IMR-90 (cell line): ENCODE data around the gene ACOT2. TPM values are rescaled to one million over a fixed set of nuclear protein-coding genes. Genes with fewer than 3 reads are reported as not detected.

Experiments
- ATAC-seq: fragments of 200-7000 bp; cut with Tn5 transposase; 2 replicates; pipeline ENCODE4 v1.9.1; 2020; ENCODE audit warnings: low read depth, mild to moderate bottlenecking, moderate library complexity
- BruUV-seq: library from RNA; stranded (reverse); fragments of 400-500 nt; replicated peaks from 2 replicates; lab custom pipeline; 2021; lab: Mats Ljungman, UMichigan
- CTCF ChIA-PET: fragments of 300-600 bp; formaldehyde crosslinking; extraction: SDS; loops from one replicate; lab custom pipeline; 2021; ENCODE audit warnings: antibody characterized with exemption; lab: Yijun Ruan, JAX
- POLR2A ChIA-PET: fragments of 300-600 bp; sonication (Branson Sonifier 250); formaldehyde crosslinking; loops from one replicate; lab custom pipeline; 2022; ENCODE audit warnings: antibody characterized with exemption; ENCODE audit not compliant: unreplicated experiment; lab: Charles Lee
- DNase-seq: peaks from one replicate; pipeline ENCODE4 v3.0.0; 2013
- H2AFZ ChIP-seq: replicated peaks from 2 replicates; pipeline ENCODE3; 2013; ENCODE audit warnings: low read length, mild to moderate bottlenecking; ENCODE audit not compliant: poor library complexity
- H2AK5ac ChIP-seq: 2 replicates; pipeline ENCODE4 v1.6.1; 2013; ENCODE audit warnings: low read depth, low read length, inconsistent platforms
- H2AK9ac ChIP-seq: replicated peaks from 2 replicates; pipeline ENCODE3; 2013; ENCODE audit warnings: mild to moderate bottlenecking, low read depth, low read length, moderate library complexity; ENCODE audit not compliant: poor library complexity
- H2BK120ac ChIP-seq: 2 replicates; pipeline ENCODE4 v1.6.1; 2013; ENCODE audit warnings: low read depth, low read length, inconsistent platforms
- H2BK15ac ChIP-seq: 3 replicates; pipeline ENCODE4 v1.6.1; 2013; ENCODE audit warnings: low read depth, low read length, inconsistent platforms
- H2BK20ac ChIP-seq: 2 replicates; pipeline ENCODE4 v1.6.1; 2013; ENCODE audit warnings: low read depth, mild to moderate bottlenecking, inconsistent platforms, low read length, moderate library complexity
- H2BK5ac ChIP-seq: 2 replicates; pipeline ENCODE4 v1.6.1; 2013; ENCODE audit warnings: mild to moderate bottlenecking, low read depth, low read length, inconsistent platforms; ENCODE audit not compliant: poor library complexity, severe bottlenecking
- H3K14ac ChIP-seq: replicated peaks from 2 replicates; pipeline ENCODE4 v1.6.1; 2013; ENCODE audit warnings: low read depth, low read length, inconsistent platforms
- H3K18ac ChIP-seq: 2 replicates; pipeline ENCODE4 v1.6.1; 2013; ENCODE audit warnings: low read depth, low read length, control low read depth
- H3K23ac ChIP-seq: 2 replicates; pipeline ENCODE4 v1.6.1; 2013; ENCODE audit warnings: low read depth, low read length, inconsistent platforms
- H3K27ac ChIP-seq: 2 replicates; pipeline ENCODE4 v1.5.1; 2013; ENCODE audit warnings: mild to moderate bottlenecking, control low read depth, low read length; ENCODE audit not compliant: insufficient read depth
- H3K27me3 ChIP-seq: 2 replicates; pipeline ENCODE4 v1.6.1; 2013; ENCODE audit warnings: low read length; ENCODE audit not compliant: control insufficient read depth, insufficient read depth
- H3K36me3 ChIP-seq: 2 replicates; pipeline ENCODE4 v1.6.1; 2013; ENCODE audit warnings: low read length, mixed read lengths; ENCODE audit not compliant: control insufficient read depth, insufficient read depth
- H3K4ac ChIP-seq: 2 replicates; pipeline ENCODE4 v1.6.1; 2013; ENCODE audit warnings: low read depth, low read length, inconsistent platforms
- H3K4me1 ChIP-seq: 2 replicates; pipeline ENCODE4 v1.6.1; 2013; ENCODE audit warnings: low read length, mixed read lengths; ENCODE audit not compliant: control insufficient read depth, insufficient read depth
- H3K4me2 ChIP-seq: 2 replicates; pipeline ENCODE4 v1.6.1; 2013; ENCODE audit warnings: low read depth, mild to moderate bottlenecking, control low read depth, low read length, moderate library complexity
- H3K4me3 ChIP-seq: 2 replicates; pipeline ENCODE4 v1.5.1; 2013; ENCODE audit warnings: low read depth, mild to moderate bottlenecking, control low read depth, low read length, moderate library complexity; ENCODE audit not compliant: insufficient read depth
- H3K56ac ChIP-seq: 2 replicates; pipeline ENCODE4 v1.6.1; 2013; ENCODE audit warnings: low read length, inconsistent platforms; ENCODE audit not compliant: insufficient read depth; ENCODE audit errors: extremely low read depth
- H3K79me1 ChIP-seq, 2 experiments: 2 replicates each; pipeline ENCODE4 v1.6.1; 2013; ENCODE audit warnings: low read length in 2 of 2, inconsistent platforms in 1 of 2, low read depth in 1 of 2
- H3K9ac ChIP-seq: 2 replicates; pipeline ENCODE4 v1.6.1; 2013; ENCODE audit warnings: low read depth, low read length, control low read depth
- H3K9me1 ChIP-seq: 2 replicates; pipeline ENCODE4 v1.6.1; 2013; ENCODE audit warnings: low read length, inconsistent platforms; ENCODE audit not compliant: insufficient read depth
- H3K9me3 ChIP-seq: 2 replicates; pipeline ENCODE4 v1.6.1; 2013; ENCODE audit warnings: low read length; ENCODE audit not compliant: control insufficient read depth, insufficient read depth
- H4K20me1 ChIP-seq: 2 replicates; pipeline ENCODE4 v1.6.1; 2013; ENCODE audit warnings: low read length, inconsistent platforms; ENCODE audit not compliant: insufficient read depth
- H4K5ac ChIP-seq: 2 replicates; pipeline ENCODE4 v1.6.1; 2013; ENCODE audit warnings: mild to moderate bottlenecking, low read depth, low read length, control low read depth
- H4K8ac ChIP-seq, 2 experiments: 2 replicates each; pipeline ENCODE4 v1.6.1; 2013; ENCODE audit warnings: low read depth in 2 of 2, low read length in 2 of 2, control low read depth in 1 of 2, inconsistent platforms in 1 of 2
- H4K91ac ChIP-seq: 2 replicates; pipeline ENCODE4 v1.6.1; 2013; ENCODE audit warnings: low read depth, low read length, inconsistent platforms; ENCODE audit not compliant: insufficient read depth
- ELK1 ChIP-seq: fragments of 150-350 bp; IDR thresholded peaks from 2 replicates; pipeline ENCODE4 v1.6.1; 2016; ENCODE audit warnings: low read depth, mild to moderate bottlenecking, low read length, moderate library complexity, borderline replicate concordance
- FOS ChIP-seq: fragments of 150-350 bp; IDR thresholded peaks from 2 replicates; pipeline ENCODE4 v1.6.1; 2016; ENCODE audit warnings: low read depth, low read length
- MXI1 ChIP-seq: IDR thresholded peaks from 2 replicates; pipeline ENCODE4 v1.6.1; 2012; ENCODE audit warnings: low read depth, mild to moderate bottlenecking, low read length, moderate library complexity, borderline replicate concordance
- NFE2L2 ChIP-seq: fragments of 150-350 bp; IDR thresholded peaks from 2 replicates; pipeline ENCODE4 v1.6.1; 2016; ENCODE audit warnings: low read depth, mild to moderate bottlenecking, low read length
- POLR2A ChIP-seq: IDR thresholded peaks from 2 replicates; pipeline ENCODE4 v1.6.1; 2012; ENCODE audit warnings: mild to moderate bottlenecking, low read depth, low read length
- RAD21 ChIP-seq: IDR thresholded peaks from 2 replicates; pipeline ENCODE4 v1.6.1; 2012; ENCODE audit warnings: low read length, improper control_type of control experiment
- WGBS, 2 experiments: methylation state at CpG; one replicate each; pipeline versions ENCODE4 v1.1.5 to v1.1.7; 2013; ENCODE audit warnings: missing lambda C conversion rate in 2 of 2; ENCODE audit not compliant: insufficient read length in 1 of 2; ENCODE audit errors: extremely low coverage in 2 of 2; 5-methylcytosine and 5-hydroxymethylcytosine counted together
- dilution Hi-C: fragments of 300-500 bp; cut with HindIII; formaldehyde crosslinking; loops from one replicate; pipeline ENCODE4 v1.14.3; 2018; ENCODE audit warnings: low sequenced_read_pairs; ENCODE audit not compliant: unreplicated experiment
- in situ Hi-C: fragments of 300-500 bp; cut with MboI; formaldehyde crosslinking; loops from 3 replicates; pipeline ENCODE4 v1.14.3; 2019; ENCODE audit warnings: low sequenced_read_pairs, inconsistent platforms, mixed read lengths
- intact Hi-C: fragments of 100-400 bp; cut with micrococcal nuclease; formaldehyde crosslinking; loops from 2 replicates; pipeline ENCODE4 v1.10.0; 2022
- polyA plus RNA-seq, 3 experiments: library from polyadenylated mRNA; depleted of rRNA; stranded (reverse); fragments of >200 nt; gene quantifications; 2 replicates each; pipeline ENCODE4 v1.2.3, GENCODE V29; 2012; ENCODE audit warnings: low replicate concordance in 1 of 3
- total RNA-seq: library from RNA; depleted of rRNA; stranded (reverse); fragments of >200 nt; gene quantifications from 2 replicates; pipeline ENCODE4 v1.2.3, GENCODE V29; 2012

Gene ACOT2
- total and polyA plus RNA-seq, 2 of the 4 experiments (the other 2 are of a cell fraction) = 24.7 to 33.1 TPM

DNA sequence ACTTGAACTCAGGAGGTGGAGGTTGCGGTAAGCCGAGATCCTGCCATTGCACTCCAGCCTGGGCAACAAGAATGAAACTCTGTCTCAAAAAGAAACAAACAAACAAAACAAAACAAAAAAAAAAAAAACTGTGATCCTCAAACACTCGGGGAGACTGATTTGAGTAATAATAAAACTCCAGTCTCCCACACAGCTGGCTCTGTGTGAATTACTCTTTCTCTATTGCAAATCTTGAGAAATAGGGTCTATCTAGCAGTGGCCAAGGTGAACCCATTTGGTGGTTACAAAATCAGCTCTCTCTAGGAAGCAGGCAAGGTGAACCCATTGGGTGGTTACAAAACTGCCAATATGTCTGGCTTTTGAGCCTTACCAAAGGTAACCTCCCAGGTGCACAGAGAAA lies 37.3 kb downstream of the ACOT2 start:
- Histone ChIP-seq H3K14ac (no peak overlapping the region), H2AK9ac (no peak overlapping the region), H3K23ac (no peak overlapping the region), H2AFZ (no peak overlapping the region), H3K18ac (no peak overlapping the region), H3K9me3 (no peaks in the 10 kb centered on the region; the same call in 1 of the 2 replicates), H2BK5ac (no peak overlapping the region), H4K8ac (no peak overlapping the region), H3K79me1 (no peaks in the 10 kb centered on the region), H3K9me1 (no peaks in the 10 kb centered on the region), H3K9ac (no peak overlapping the region), H3K56ac (no peak overlapping the region), H4K91ac (no peak overlapping the region), H2BK15ac (no peak overlapping the region), H2BK120ac (no peak overlapping the region), H4K5ac (no peak overlapping the region), H3K27me3 (no peaks in the 10 kb centered on the region; the same call in 1 of the 2 replicates), H3K4me1 (no peaks in the 10 kb centered on the region), H3K4ac (no peak overlapping the region), H3K4me3 (no peak overlapping the region), H3K36me3 (no peaks in the 10 kb centered on the region), H2AK5ac (no peak overlapping the region), H2BK20ac (no peak overlapping the region), H3K27ac (no peak overlapping the region), H4K20me1 (no peaks in the 10 kb centered on the region), H3K4me2 (no peak overlapping the region)
- dilution Hi-C loops = no loop called here
- DNase-seq (no peak), ATAC-seq (no peak)
- no TSS peak for BruUV-seq
- no CpG with 5 or more reads among the region's 3 CpGs for WGBS, 2 experiments
- POLR2A ChIA-PET = interaction anchor here (0.7 kb wide), 1 partner anchor 25 kb away, joined by 5 read pairs; no protein-coding TSS in a partner anchor
- no peak for TF ChIP-seq FOS
- TF ChIP-seq MXI1 = no peak
- TF ChIP-seq RAD21 = no peak
- TF ChIP-seq ELK1 = no peak
- no peak for TF ChIP-seq POLR2A
- TF ChIP-seq NFE2L2 = no peak
- intact Hi-C loops = no loop called here
- in situ Hi-C loops = no loop called here
- CTCF ChIA-PET = interaction anchor here (0.6 kb wide), 1 partner anchor 94 kb away, joined by 5 read pairs; no protein-coding TSS in a partner anchor
